ENCODE data around the gene LHX3.

GRCh38 chr9:136147038-136147889, 57.7 kb downstream of the LHX3 start:
- TF ChIP-seq, protein P1, sequence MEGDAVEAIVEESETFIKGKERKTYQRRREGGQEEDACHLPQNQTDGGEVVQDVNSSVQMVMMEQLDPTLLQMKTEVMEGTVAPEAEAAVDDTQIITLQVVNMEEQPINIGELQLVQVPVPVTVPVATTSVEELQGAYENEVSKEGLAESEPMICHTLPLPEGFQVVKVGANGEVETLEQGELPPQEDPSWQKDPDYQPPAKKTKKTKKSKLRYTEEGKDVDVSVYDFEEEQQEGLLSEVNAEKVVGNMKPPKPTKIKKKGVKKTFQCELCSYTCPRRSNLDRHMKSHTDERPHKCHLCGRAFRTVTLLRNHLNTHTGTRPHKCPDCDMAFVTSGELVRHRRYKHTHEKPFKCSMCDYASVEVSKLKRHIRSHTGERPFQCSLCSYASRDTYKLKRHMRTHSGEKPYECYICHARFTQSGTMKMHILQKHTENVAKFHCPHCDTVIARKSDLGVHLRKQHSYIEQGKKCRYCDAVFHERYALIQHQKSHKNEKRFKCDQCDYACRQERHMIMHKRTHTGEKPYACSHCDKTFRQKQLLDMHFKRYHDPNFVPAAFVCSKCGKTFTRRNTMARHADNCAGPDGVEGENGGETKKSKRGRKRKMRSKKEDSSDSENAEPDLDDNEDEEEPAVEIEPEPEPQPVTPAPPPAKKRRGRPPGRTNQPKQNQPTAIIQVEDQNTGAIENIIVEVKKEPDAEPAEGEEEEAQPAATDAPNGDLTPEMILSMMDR (IDR thresholded peaks at IDR 0.05), result no peak
- TF ChIP-seq EZH2 (IDR thresholded peaks at IDR 0.05; ENCODE audit: borderline replicate concordance, insufficient read depth, low read depth, low read length, poor library complexity, severe bottlenecking), result no peak

Measured in B cell (primary cell).